ENCODE results near the gene POLR2A.

DNA sequence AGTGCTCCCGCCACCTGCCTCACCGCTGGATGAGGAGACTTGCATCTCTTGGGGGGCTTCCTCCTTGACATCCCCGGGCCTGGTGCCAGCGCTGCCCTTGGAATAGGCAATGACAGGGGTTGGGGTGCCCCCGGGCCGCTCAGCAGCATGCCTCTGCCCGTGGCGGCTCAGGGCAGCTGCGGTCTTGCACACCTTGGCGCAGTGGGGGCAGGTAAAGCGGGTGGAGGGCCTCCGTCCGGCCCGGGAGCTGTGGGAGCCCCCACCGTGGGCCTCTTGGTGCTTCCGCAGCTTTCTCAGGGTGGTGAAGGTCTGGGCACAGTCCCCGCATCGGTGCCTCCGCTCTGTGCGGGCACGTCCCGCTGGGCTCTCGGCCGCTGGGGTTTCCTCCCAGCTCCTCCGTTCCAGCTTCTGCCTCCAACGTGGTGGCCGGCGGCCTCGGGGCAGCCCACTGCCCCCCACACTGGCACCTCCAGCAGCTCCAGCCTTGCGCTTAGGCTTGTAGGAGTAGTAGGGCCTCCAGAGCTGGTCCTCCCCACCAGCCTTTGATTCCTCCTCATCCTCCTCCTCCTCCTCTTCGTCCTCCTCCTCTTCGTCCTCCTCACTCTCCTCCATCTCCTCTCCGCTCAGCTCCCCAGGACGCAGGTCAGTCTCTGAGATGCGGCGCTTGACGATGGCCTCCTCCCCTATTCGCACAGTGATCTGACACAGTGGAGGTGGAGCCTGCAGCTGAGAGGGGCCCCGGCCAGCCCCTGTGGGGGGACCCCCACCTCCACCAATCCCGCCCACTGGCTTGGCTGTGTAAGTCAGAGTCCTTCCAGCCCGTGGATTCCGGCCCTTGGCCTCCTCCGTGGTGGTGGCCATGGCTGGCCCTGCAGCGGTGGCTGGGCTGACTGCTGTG, 21.4 kb upstream of the POLR2A start:
- TF ChIP-seq EZH2 (IDR thresholded peaks at IDR 0.05), result no peak
- TF ChIP-seq POLR2AphosphoS5 (IDR thresholded peaks at IDR 0.05; ENCODE audit: borderline replicate concordance, low read depth, low read length), result no peak

Measured in SK-N-MC (cell line).